Fibroblast of lung (primary cell): ENCODE data around the gene PABPN1. TPM values are rescaled to one million over a fixed set of nuclear protein-coding genes. Genes with fewer than 3 reads are reported as not detected.

ENCODE experiments used
- DNase-seq, 2 donors: peaks; one replicate each; pipeline versions ENCODE4 v3.0.0 to v3.0.0-alpha.2; 2010; ENCODE audit warnings: low read depth in 2 of 2
- H2AFZ ChIP-seq: 2 replicates; pipeline ENCODE4 v1.5.1; 2012; ENCODE audit warnings: low read length, control low read depth, inconsistent platforms
- H3K27ac ChIP-seq: 2 replicates; pipeline ENCODE4 v1.5.1; 2011; ENCODE audit warnings: low read length, control low read depth; ENCODE audit not compliant: insufficient read depth
- H3K27me3 ChIP-seq: 2 replicates; pipeline ENCODE4 v1.5.1; 2011; ENCODE audit warnings: mild to moderate bottlenecking, low read length; ENCODE audit not compliant: control insufficient read depth, insufficient read depth
- H3K36me3 ChIP-seq: 2 replicates; pipeline ENCODE4 v1.5.1; 2011; ENCODE audit warnings: low read length; ENCODE audit not compliant: control insufficient read depth, insufficient read depth
- H3K4me1 ChIP-seq: 2 replicates; pipeline ENCODE4 v1.5.1; 2011; ENCODE audit warnings: low read length; ENCODE audit not compliant: control insufficient read depth, insufficient read depth; ENCODE audit errors: extremely low read depth
- H3K4me2 ChIP-seq: 2 replicates; pipeline ENCODE4 v1.5.1; 2011; ENCODE audit warnings: low read length, control low read depth; ENCODE audit not compliant: insufficient read depth; ENCODE audit errors: extremely low read depth
- H3K4me3 ChIP-seq, 4 experiments: fragments of 200-600 bp in 1 of 4; sonication (generic) in 1 of 4; replicated peaks in 1 of 4; 2 replicates each; pipeline ENCODE4 v1.5.1; 2011 to 2016; ENCODE audit warnings: low read length in 4 of 4, low read depth in 3 of 4, mild to moderate bottlenecking in 3 of 4, control low read depth in 2 of 4, inconsistent platforms in 1 of 4, mixed read lengths in 1 of 4; ENCODE audit not compliant: insufficient read depth in 1 of 4; ENCODE audit errors: control extremely low read depth in 1 of 4
- H3K79me2 ChIP-seq: 2 replicates; pipeline ENCODE4 v1.5.1; 2012; ENCODE audit warnings: mild to moderate bottlenecking, low read length, inconsistent platforms; ENCODE audit not compliant: control insufficient read depth, insufficient read depth
- H3K9ac ChIP-seq: 2 replicates; pipeline ENCODE4 v1.5.1; 2011; ENCODE audit warnings: mild to moderate bottlenecking, low read length, control low read depth; ENCODE audit not compliant: insufficient read depth
- H3K9me3 ChIP-seq: 2 replicates; pipeline ENCODE4 v1.5.1; 2012; ENCODE audit warnings: low read depth, low read length; ENCODE audit not compliant: control insufficient read depth, insufficient read depth
- H4K20me1 ChIP-seq: 2 replicates; pipeline ENCODE4 v1.5.1; 2011; ENCODE audit warnings: low read length; ENCODE audit not compliant: control insufficient read depth, insufficient read depth; ENCODE audit errors: extremely low read depth
- CTCF ChIP-seq, 2 donors: IDR thresholded peaks in 1 of 2; conservative IDR thresholded peaks in 1 of 2; 1 replicate in 1 of 2; 2 replicates in 1 of 2; pipeline ENCODE4 v1.5.1; 2011 to 2012; ENCODE audit warnings: low read length in 2 of 2, control low read depth in 1 of 2, inconsistent platforms in 1 of 2, low read depth in 1 of 2, mild to moderate bottlenecking in 1 of 2
- EZH2 ChIP-seq: IDR thresholded peaks from 2 replicates; pipeline ENCODE4 v1.5.1; 2012; ENCODE audit warnings: low read length, control low read depth, mild to moderate bottlenecking; ENCODE audit errors: missing control alignments
- polyA plus RNA-seq, 2 donors: library from polyadenylated mRNA; depleted of rRNA in 1 of 2; stranded (reverse) in 1 of 2; unstranded in 1 of 2; fragments of >200 nt; gene quantifications; 2 replicates each; pipeline ENCODE4 v1.2.1, GENCODE V29; 2011 to 2012; ENCODE audit warnings: missing spikeins in 1 of 2
- total RNA-seq: library from RNA; depleted of rRNA; stranded (reverse); fragments of >200 nt; gene quantifications from 2 replicates; pipeline ENCODE4 v1.2.1, GENCODE V29; 2014

PABPN1 gene
- total and polyA plus RNA-seq, 2 donors (not counting 1 experiment from before 2014, with no cell fraction given), result 73.2 to 152 TPM

- Histone ChIP-seq H3K79me2 (no peaks in the 10 kb centered on the region), H3K9me3 (no peaks in the 10 kb centered on the region), H3K9ac (no peak overlapping the region), H3K4me3 (peak overlapping the region in 1 of 4 experiments; percentile 62), H2AFZ (no peak overlapping the region), H3K27me3 (peaks cover 20% of the 10 kb centered on the region), H3K4me2 (no peak overlapping the region), H3K4me1 (no peaks in the 10 kb centered on the region), H4K20me1 (no peaks in the 10 kb centered on the region), H3K27ac (no peak overlapping the region), H3K36me3 (no peaks in the 10 kb centered on the region)
- TF ChIP-seq EZH2, result no peak
- DNase-seq, result peak; percentile 73 to 76
These were observed 45.2 kb downstream of the PABPN1 start for GRCh38 chr14:23366426-23366921.

- Histone ChIP-seq H3K4me1 (no peaks in the 10 kb centered on the region), H3K9me3 (no peaks in the 10 kb centered on the region), H3K27me3 (peaks cover 22% of the 10 kb centered on the region), H3K4me2 (no peak overlapping the region), H3K27ac (no peak overlapping the region), H2AFZ (no peak overlapping the region), H3K36me3 (no peaks in the 10 kb centered on the region), H3K79me2 (no peaks in the 10 kb centered on the region), H4K20me1 (no peaks in the 10 kb centered on the region), H3K9ac (no peak overlapping the region), H3K4me3 (no peak overlapping the region)
- no peak for TF ChIP-seq EZH2
- TF ChIP-seq CTCF (conservative IDR thresholded peaks at IDR 0.05 in 1 of 2, IDR thresholded peaks at IDR 0.05 in 1 of 2; ENCODE audit: low read depth in 1 of 2, low read length in 2 of 2), result no peak
- DNase-seq, result no peak
These were observed 49.0 kb downstream of the PABPN1 start for GRCh38 chr14:23370221-23370620.

GRCh38 chr14:23371865-23372264 lies 50.6 kb downstream of the PABPN1 start:
- no peaks in the 10 kb centered on the region for H3K4me1 ChIP-seq
- no peaks in the 10 kb centered on the region for H4K20me1 ChIP-seq
- TF ChIP-seq CTCF (conservative IDR thresholded peaks at IDR 0.05 in 1 of 2, IDR thresholded peaks at IDR 0.05 in 1 of 2; ENCODE audit: low read depth in 1 of 2, low read length in 2 of 2) (no peak), EZH2 (no peak)

More at GRCh38 chr14:23371865-23372264, 50.6 kb downstream of the PABPN1 start:
- H3K4me2 ChIP-seq, result no peak overlapping the region
- peaks cover 18% of the 10 kb centered on the region for H3K27me3 ChIP-seq
- H3K9ac ChIP-seq, result no peak overlapping the region
- H2AFZ ChIP-seq, result no peak overlapping the region
- no peak overlapping the region for H3K4me3 ChIP-seq
- H3K27ac ChIP-seq, result no peak overlapping the region
- no peaks in the 10 kb centered on the region for H3K36me3 ChIP-seq
- H3K79me2 ChIP-seq, result no peaks in the 10 kb centered on the region
- no peak for DNase-seq
- H3K9me3 ChIP-seq, result no peaks in the 10 kb centered on the region
